Colonic mucosa (tissue), 4 donors: ENCODE measurements around the gene LIFR. TPM values are rescaled to one million over a fixed set of nuclear protein-coding genes. Genes with fewer than 3 reads are reported as not detected.

Experiments used
- DNase-seq: peaks from one replicate; pipeline ENCODE4 v3.0.0-alpha.2; 2020
- H3K27ac ChIP-seq: fragments of 200-600 bp; one replicate; pipeline ENCODE4 v1.8.0; 2021
- H3K27me3 ChIP-seq: fragments of 200-600 bp; one replicate; pipeline ENCODE4 v1.8.0; 2021
- H3K36me3 ChIP-seq: fragments of 200-600 bp; one replicate; pipeline ENCODE4 v1.8.0; 2021
- H3K4me1 ChIP-seq: fragments of 200-600 bp; one replicate; pipeline ENCODE4 v1.8.0; 2021; ENCODE audit warnings: mild to moderate bottlenecking
- H3K4me3 ChIP-seq: fragments of 200-600 bp; one replicate; pipeline ENCODE4 v1.8.0; 2021
- H3K9ac ChIP-seq, 2 donors: one replicate each; pipeline ENCODE4 v1.7.0; 2013; ENCODE audit warnings: control low read depth in 2 of 2, low read depth in 2 of 2, low read length in 2 of 2
- H3K9me3 ChIP-seq: fragments of 200-600 bp; one replicate; pipeline ENCODE4 v1.8.0; 2021
- intact Hi-C: fragments of 100-400 bp; cut with DNase I; formaldehyde crosslinking; loops from one replicate; pipeline ENCODE4 v1.14.1; 2022
- total RNA-seq, 2 donors: library from RNA; stranded (reverse); fragmentation: NEBNext Ultra II Directional in 1 of 2; extraction: Animal tissue kit (Norgen Biotek cat#: 25700) in 1 of 2; gene quantifications; one replicate each; pipeline ENCODE4 v1.2.1, GENCODE V29; 2021
- TF ChIP-seq, protein P1 (sequence below): fragments of 200-600 bp; IDR thresholded peaks from one replicate; pipeline ENCODE4 v1.8.0; 2022; ENCODE audit warnings: antibody characterized with exemption, mild to moderate bottlenecking
- donor health status: healthy.
- donor health status: DM: no; HTN: no; CAD: no.
- donor health status: DM: no; HTN: no; CAD: no.

LIFR gene
- total RNA-seq, 2 donors from 2014 or later: 7.0 to 10.3 TPM

DNA sequence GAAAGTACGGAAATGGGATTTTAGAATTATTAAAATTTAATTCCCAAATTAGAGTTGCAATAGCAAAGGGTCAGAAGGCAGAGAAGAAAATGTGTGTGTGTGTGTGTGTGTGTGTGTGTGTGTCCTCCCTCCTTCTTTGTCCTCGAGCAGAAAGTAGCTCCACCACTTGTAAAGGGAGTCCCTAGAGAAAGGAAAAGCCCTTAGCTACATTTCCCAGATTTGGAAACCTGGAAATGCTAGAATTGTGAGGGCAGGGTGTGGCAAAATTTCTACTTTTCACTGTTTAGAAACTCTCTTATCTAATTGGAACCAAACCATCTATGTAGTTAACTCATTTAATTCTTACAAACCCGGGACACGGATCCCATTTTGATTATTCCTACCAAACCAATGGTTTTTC is 33.2 kb upstream of the LIFR start:
- Histone ChIP-seq H3K4me3 (no peak overlapping the region), H3K36me3 (no peaks in the 10 kb centered on the region), H3K9ac (no peak overlapping the region), H3K4me1 (no peaks in the 10 kb centered on the region), H3K27me3 (no peaks in the 10 kb centered on the region), H3K9me3 (no peaks in the 10 kb centered on the region), H3K27ac (no peak overlapping the region)
- intact Hi-C loops: no loop called here
- DNase-seq: no peak
- TF ChIP-seq, protein P1, sequence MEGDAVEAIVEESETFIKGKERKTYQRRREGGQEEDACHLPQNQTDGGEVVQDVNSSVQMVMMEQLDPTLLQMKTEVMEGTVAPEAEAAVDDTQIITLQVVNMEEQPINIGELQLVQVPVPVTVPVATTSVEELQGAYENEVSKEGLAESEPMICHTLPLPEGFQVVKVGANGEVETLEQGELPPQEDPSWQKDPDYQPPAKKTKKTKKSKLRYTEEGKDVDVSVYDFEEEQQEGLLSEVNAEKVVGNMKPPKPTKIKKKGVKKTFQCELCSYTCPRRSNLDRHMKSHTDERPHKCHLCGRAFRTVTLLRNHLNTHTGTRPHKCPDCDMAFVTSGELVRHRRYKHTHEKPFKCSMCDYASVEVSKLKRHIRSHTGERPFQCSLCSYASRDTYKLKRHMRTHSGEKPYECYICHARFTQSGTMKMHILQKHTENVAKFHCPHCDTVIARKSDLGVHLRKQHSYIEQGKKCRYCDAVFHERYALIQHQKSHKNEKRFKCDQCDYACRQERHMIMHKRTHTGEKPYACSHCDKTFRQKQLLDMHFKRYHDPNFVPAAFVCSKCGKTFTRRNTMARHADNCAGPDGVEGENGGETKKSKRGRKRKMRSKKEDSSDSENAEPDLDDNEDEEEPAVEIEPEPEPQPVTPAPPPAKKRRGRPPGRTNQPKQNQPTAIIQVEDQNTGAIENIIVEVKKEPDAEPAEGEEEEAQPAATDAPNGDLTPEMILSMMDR: no peak

DNA sequence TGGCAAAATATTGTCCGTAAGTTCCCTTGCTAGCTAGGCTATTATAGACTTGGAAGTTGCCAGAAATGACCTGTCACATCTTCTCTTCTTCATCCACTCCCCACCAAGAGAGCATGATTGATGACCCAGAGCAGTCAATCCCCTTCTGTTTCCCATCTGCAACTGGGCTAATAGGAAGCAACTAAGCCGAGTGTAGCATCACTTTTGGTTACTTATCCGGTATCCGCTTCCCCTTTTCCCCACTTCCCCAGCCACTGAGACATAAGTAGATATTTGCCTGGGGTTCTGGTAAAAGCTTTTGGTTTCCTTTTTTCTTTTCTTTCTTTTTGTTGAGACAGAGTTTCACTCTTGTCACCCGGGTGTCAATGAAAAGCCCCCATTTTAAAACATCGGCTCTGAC is 29.4 kb upstream of the LIFR start:
- Histone ChIP-seq H3K4me1 (no peaks in the 10 kb centered on the region), H3K9me3 (no peaks in the 10 kb centered on the region), H3K27ac (no peak overlapping the region), H3K9ac (no peak overlapping the region), H3K36me3 (no peaks in the 10 kb centered on the region), H3K4me3 (no peak overlapping the region), H3K27me3 (peaks cover 4% of the 10 kb centered on the region)
- TF ChIP-seq, protein P1: no peak
- intact Hi-C loops: no loop called here
- DNase-seq: no peak

DNA sequence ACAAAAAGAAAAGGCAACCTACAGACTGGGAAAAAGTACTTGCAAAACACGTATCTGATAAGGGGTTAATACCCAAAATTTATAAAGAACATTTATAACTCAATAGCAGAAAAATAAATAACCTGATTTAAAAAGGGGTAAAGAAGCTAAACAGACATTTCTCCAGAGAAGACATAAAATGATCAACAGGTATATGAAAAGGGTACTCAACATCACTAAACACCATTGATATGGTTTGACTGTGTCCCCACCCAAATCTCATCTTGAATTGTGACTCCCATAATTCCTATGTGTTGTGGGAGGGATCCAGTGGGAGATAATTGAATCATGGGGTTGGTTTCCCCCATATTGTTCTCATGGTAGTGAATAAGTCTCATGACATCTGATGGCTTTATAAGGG is 27.1 kb upstream of the LIFR start:
- H3K4me1 ChIP-seq: no peaks in the 10 kb centered on the region
- H3K9me3 ChIP-seq: no peaks in the 10 kb centered on the region
- H3K4me3 ChIP-seq: no peak overlapping the region
- peaks cover 4% of the 10 kb centered on the region for H3K27me3 ChIP-seq
- no peak overlapping the region for H3K27ac ChIP-seq
- intact Hi-C loops: no loop called here
- no peaks in the 10 kb centered on the region for H3K36me3 ChIP-seq
- TF ChIP-seq, protein P1: no peak
- H3K9ac ChIP-seq: no peak overlapping the region
- DNase-seq: no peak

DNA sequence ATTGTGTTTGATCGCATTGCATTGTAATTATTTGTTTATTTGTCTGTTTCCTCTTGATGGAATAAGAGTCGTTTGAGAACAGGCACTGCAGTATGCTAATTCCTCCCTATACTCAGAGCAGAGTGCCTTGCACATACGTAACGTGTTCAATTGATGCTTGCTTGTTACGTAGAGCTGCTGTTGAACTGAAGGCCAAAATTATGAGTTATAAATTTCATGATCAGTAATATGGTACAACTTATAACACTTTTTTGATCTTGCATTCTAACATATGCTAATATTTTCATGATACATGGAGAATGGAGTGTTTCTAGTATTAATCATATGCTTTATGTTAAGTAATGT is 26.5 kb upstream of the LIFR start:
- DNase-seq: no peak
- Histone ChIP-seq H3K9ac (no peak overlapping the region), H3K27me3 (peaks cover 4% of the 10 kb centered on the region), H3K9me3 (no peaks in the 10 kb centered on the region), H3K27ac (no peak overlapping the region), H3K4me3 (no peak overlapping the region), H3K36me3 (no peaks in the 10 kb centered on the region), H3K4me1 (no peaks in the 10 kb centered on the region)
- intact Hi-C loops: no loop called here
- TF ChIP-seq, protein P1: no peak

DNA sequence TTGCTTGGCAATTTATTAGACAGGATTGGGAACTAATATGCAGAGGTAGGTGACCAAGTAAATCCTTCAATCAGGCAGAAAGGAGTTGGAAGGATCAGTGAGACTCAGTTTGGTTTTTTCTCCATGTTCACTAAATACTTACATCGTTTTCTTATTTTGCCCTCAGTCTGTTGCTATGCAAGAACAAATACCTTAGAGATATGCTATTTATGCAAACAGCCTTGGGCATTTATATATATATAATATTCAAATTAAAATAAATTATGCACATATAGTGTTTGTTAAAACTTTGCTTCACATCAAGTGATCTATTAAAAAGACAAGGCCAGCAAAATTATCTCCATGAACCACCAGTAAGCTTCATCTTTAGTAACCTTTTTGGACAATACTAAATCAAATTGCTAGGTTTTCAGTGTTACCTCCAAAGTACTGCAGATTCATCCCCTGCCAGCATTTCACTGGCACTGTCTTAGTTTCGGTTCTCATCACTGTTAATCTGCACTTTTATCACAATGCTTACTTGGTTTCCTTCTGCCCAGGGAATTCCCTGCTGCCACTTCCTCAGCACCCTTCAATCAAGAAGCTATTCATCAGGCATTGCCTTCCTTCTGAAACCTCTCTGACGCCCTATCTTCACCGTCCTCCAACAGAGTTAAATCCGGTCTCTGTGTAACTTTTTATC is 26.0 kb upstream of the LIFR start:
- H3K4me3 ChIP-seq: no peak overlapping the region
- DNase-seq: no peak
- H3K36me3 ChIP-seq: no peaks in the 10 kb centered on the region
- H3K27me3 ChIP-seq: peaks cover 4% of the 10 kb centered on the region
- intact Hi-C loops: no loop called here
- H3K27ac ChIP-seq: no peak overlapping the region
- no peaks in the 10 kb centered on the region for H3K4me1 ChIP-seq
- no peaks in the 10 kb centered on the region for H3K9me3 ChIP-seq
- H3K9ac ChIP-seq: no peak overlapping the region
- TF ChIP-seq, protein P1: no peak
